Subcutaneous preadipocyte (primary cell): ENCODE results near the gene SETD1B. TPM values are rescaled to one million over a fixed set of nuclear protein-coding genes. Genes with fewer than 3 reads are reported as not detected.

ENCODE experiments used
- small RNA-seq: library from RNA; depleted of rRNA; stranded (forward); fragments of <200 nt; gene quantifications from one replicate; pipeline ENCODE3, GENCODE V24; 2012
- total RNA-seq: library from RNA; depleted of rRNA; stranded (reverse); fragments of >200 nt; gene quantifications from 2 replicates; pipeline ENCODE4 v1.2.3, GENCODE V29; 2012

Gene SETD1B
- total RNA-seq = 3.7 and 4.7 TPM in 2 replicates

GRCh38 chr12:121803861-121804416 is at the start of gene SETD1B:
SETD1B (plus strand) TSS chr12:121804009; CDS start chr12:121804738, 729 bp downstream.

GRCh38 chr12:121793440-121793837 is 10.4 kb upstream of the SETD1B start, which contains the start of gene RHOF:
RHOF (minus strand) TSS chr12:121793688; CDS start chr12:121793633, 55 bp downstream.

GRCh38 chr12:121858662-121859572 is 55.1 kb downstream of the SETD1B start, which contains the start of gene HPD:
HPD (minus strand) TSS chr12:121858859; CDS start chr12:121858823, 36 bp downstream.

Small RNA genes within 50 kb of the gene (small RNA-seq; reads per million reads assigned to genes)
- gene AC069503.3 = not detected

Other genes with a start within 250 kb of the SETD1B start
- 27.8 and 29.4 TPM in 2 replicates for gene KDM2B, start 223.0 kb upstream of the SETD1B start, total RNA-seq
- 12.9 and 14.7 TPM in 2 replicates for gene ORAI1, start 177.5 kb upstream of the SETD1B start, total RNA-seq
- gene MORN3, start 134.4 kb upstream of the SETD1B start, total RNA-seq = 0.20 and 0.37 TPM in 2 replicates
- gene TMEM120B, start 91.3 kb upstream of the SETD1B start, total RNA-seq = 7.3 and 10.9 TPM in 2 replicates
- gene RHOF, start 10.3 kb upstream of the SETD1B start, total RNA-seq = 4.8 and 6.3 TPM in 2 replicates
- gene HPD, start 54.9 kb downstream of the SETD1B start, total RNA-seq = 0.39 and 1.5 TPM in 2 replicates
- 45.6 and 46.5 TPM in 2 replicates for gene PSMD9, start 84.8 kb downstream of the SETD1B start, total RNA-seq
- 1.8 and 2.6 TPM in 2 replicates for gene CFAP251, start 114.6 kb downstream of the SETD1B start, total RNA-seq
- 1.8 and 5.7 TPM in 2 replicates for gene BCL7A, start 217.9 kb downstream of the SETD1B start, total RNA-seq